Panc1 (cell line): ENCODE data around the gene MSI2.

Source experiments
- CTCF ChIP-seq: fragments of 450-650 bp; IDR thresholded peaks from 2 replicates; pipeline ENCODE4 v1.5.1; 2017; ENCODE audit warnings: mild to moderate bottlenecking
- POLR2AphosphoS5 ChIP-seq: IDR thresholded peaks from 2 replicates; pipeline ENCODE4 v1.6.1; 2012; ENCODE audit warnings: mild to moderate bottlenecking, low read depth, low read length, moderate library complexity
- TCF7L2 ChIP-seq: IDR thresholded peaks from 2 replicates; pipeline ENCODE4 v1.6.1; 2011; ENCODE audit warnings: mild to moderate bottlenecking, low read depth, low read length, inconsistent platforms

- TF ChIP-seq CTCF (no peak), POLR2AphosphoS5 (no peak), TCF7L2 (no peak)
Observed at GRCh38 chr17:57595426-57595825, 339.1 kb downstream of the MSI2 start.
